ENCODE data around the gene CTBP2.

- no peak for TF ChIP-seq CTCF (IDR thresholded peaks at IDR 0.05; ENCODE audit: low read length)
- TF ChIP-seq EZH2 (optimal IDR thresholded peaks at IDR 0.05; ENCODE audit: low read depth, low read length): no peak
Measured at GRCh38 chr10:125128397-125129075, 31.8 kb downstream of the CTBP2 start.

Measured in MM.1S (cell line).